ENCODE data around the gene FAM107B.

- no peak for TF ChIP-seq CTCF (IDR thresholded peaks at IDR 0.05)
- TF ChIP-seq POLR2A (IDR thresholded peaks at IDR 0.05) = no peak
Observed at GRCh38 chr10:14543904-14544210, 230.8 kb downstream of the FAM107B start.

All from thyroid gland (tissue), 4 donors.